SK-N-SH (cell line): ENCODE data around the gene NDST4. TPM values are rescaled to one million over a fixed set of nuclear protein-coding genes. Genes with fewer than 3 reads are reported as not detected.

Experiments used
- CTCF ChIA-PET: fragments of 300-600, 350-600 bp; formaldehyde crosslinking; extraction: SDS; loops from one replicate; lab custom pipeline; 2021; lab: Yijun Ruan, JAX
- POLR2A ChIA-PET: fragments of 350-600 bp; sonication (Branson Sonifier 250); formaldehyde crosslinking; extraction: SDS; loops from one replicate; lab custom pipeline; 2020; ENCODE audit warnings: antibody characterized with exemption, inconsistent platforms; lab: Yijun Ruan, JAX
- DNase-seq: peaks from one replicate; pipeline ENCODE4 v3.0.0; 2012
- H2AFZ ChIP-seq: fragments of 200-600 bp; sonication (generic); 2 replicates; pipeline ENCODE4 v1.8.1; 2016; ENCODE audit warnings: antibody characterized with exemption, mild to moderate bottlenecking, low read depth
- H3F3A ChIP-seq: fragments of 200-600 bp; sonication (generic); replicated peaks from 2 replicates; pipeline ENCODE3; 2016; ENCODE audit warnings: antibody characterized with exemption, mild to moderate bottlenecking; ENCODE audit not compliant: insufficient read depth
- H3K27ac ChIP-seq, 2 experiments: fragments of 200-500 bp in 1 of 2; fragments of 200-600 bp in 1 of 2; sonication (Bioruptor generic) in 1 of 2; sonication (generic), shearing (Covaris generic) in 1 of 2; 2 replicates each; pipeline versions ENCODE4 v1.5.1 to v1.6.1; 2014 to 2016; ENCODE audit warnings: low read depth in 2 of 2, inconsistent platforms in 1 of 2, low read length in 1 of 2, mild to moderate bottlenecking in 1 of 2, mixed read lengths in 1 of 2
- H3K27me3 ChIP-seq: fragments of 200-600 bp; sonication (generic), shearing (Covaris generic); 2 replicates; pipeline ENCODE4 v1.6.1; 2016; ENCODE audit warnings: mixed run types; ENCODE audit not compliant: insufficient read depth
- H3K36me3 ChIP-seq, 2 experiments: fragments of 200-500 bp in 1 of 2; fragments of 200-600 bp in 1 of 2; sonication (Bioruptor generic) in 1 of 2; sonication (generic) in 1 of 2; replicated peaks in 1 of 2; 2 replicates each; pipeline versions ENCODE3 to v1.5.1; 2014 to 2016; ENCODE audit warnings: low read length in 1 of 2, mild to moderate bottlenecking in 1 of 2; ENCODE audit not compliant: insufficient read depth in 2 of 2, control insufficient read depth in 1 of 2
- H3K4me1 ChIP-seq, 2 experiments: fragments of 200-500 bp in 1 of 2; fragments of 200-600 bp in 1 of 2; sonication (Bioruptor generic) in 1 of 2; sonication (generic), shearing (Covaris generic) in 1 of 2; 2 replicates each; pipeline versions ENCODE4 v1.5.1 to v1.6.1; 2014 to 2016; ENCODE audit warnings: low read depth in 1 of 2, low read length in 1 of 2, mixed run types in 1 of 2; ENCODE audit not compliant: insufficient read depth in 2 of 2, control insufficient read depth in 1 of 2
- H3K4me2 ChIP-seq: fragments of 200-600 bp; sonication (generic), shearing (Covaris generic); 2 replicates; pipeline ENCODE4 v1.6.1; 2017; ENCODE audit warnings: mixed run types
- H3K4me3 ChIP-seq, 2 experiments: fragments of 200-500 bp in 1 of 2; fragments of 200-600 bp in 1 of 2; sonication (Bioruptor generic) in 1 of 2; sonication (generic), shearing (Covaris generic) in 1 of 2; 2 replicates each; pipeline versions ENCODE4 v1.5.1 to v1.8.1; 2014 to 2016; ENCODE audit warnings: low read depth in 2 of 2, inconsistent platforms in 1 of 2, low read length in 1 of 2, mild to moderate bottlenecking in 1 of 2, mixed read lengths in 1 of 2, moderate library complexity in 1 of 2
- H3K79me2 ChIP-seq: fragments of 200-600 bp; sonication (generic); 2 replicates; pipeline ENCODE4 v1.8.1; 2017; ENCODE audit warnings: mild to moderate bottlenecking; ENCODE audit not compliant: insufficient read depth
- H3K9ac ChIP-seq: fragments of 200-600 bp; sonication (generic); 2 replicates; pipeline ENCODE4 v1.6.1; 2017; ENCODE audit warnings: mixed run types
- H3K9me2 ChIP-seq: fragments of 200-600 bp; sonication (generic); 2 replicates; pipeline ENCODE4 v1.6.1; 2017; ENCODE audit warnings: mixed run types
- H3K9me3 ChIP-seq: fragments of 200-600 bp; sonication (generic); 2 replicates; pipeline ENCODE4 v1.6.1; 2017; ENCODE audit warnings: mixed run types, mild to moderate bottlenecking, moderate library complexity
- H4K20me1 ChIP-seq: fragments of 200-600 bp; sonication (generic); 2 replicates; pipeline ENCODE4 v1.6.1; 2017; ENCODE audit warnings: mild to moderate bottlenecking, mixed run types; ENCODE audit not compliant: insufficient read depth
- CHD2 ChIP-seq: fragments of 150-350 bp; IDR thresholded peaks from 2 replicates; pipeline ENCODE4 v1.6.1; 2018; ENCODE audit warnings: low read length; ENCODE audit not compliant: partially characterized antibody
- ELF1 ChIP-seq: IDR thresholded peaks from 2 replicates; pipeline ENCODE4 v1.4.0; 2012
- EP300 ChIP-seq, 2 experiments: IDR thresholded peaks; 2 replicates each; pipeline versions ENCODE4 v1.4.0 to v1.6.1; 2012; ENCODE audit warnings: borderline replicate concordance in 1 of 2, low read depth in 1 of 2, low read length in 1 of 2
- EZH2phosphoT487 ChIP-seq: fragments of 200-600 bp; sonication (generic); IDR thresholded peaks from 2 replicates; pipeline ENCODE4 v1.6.1; 2017; ENCODE audit warnings: low read depth, mixed run types, mild to moderate bottlenecking, antibody characterized with exemption, moderate library complexity, borderline replicate concordance
- FOXM1 ChIP-seq: IDR thresholded peaks from 2 replicates; pipeline ENCODE4 v1.4.0; 2012; ENCODE audit warnings: low read depth, mild to moderate bottlenecking
- GABPA ChIP-seq: IDR thresholded peaks from 2 replicates; pipeline ENCODE4 v1.4.0; 2012; ENCODE audit warnings: low read depth, mild to moderate bottlenecking
- GATA2 ChIP-seq: sonication (generic); formaldehyde crosslinking; IDR thresholded peaks from 2 replicates; pipeline ENCODE4 v1.5.0; 2020; ENCODE audit warnings: mild to moderate bottlenecking, missing genetic modification reagents
- NRF1 ChIP-seq: IDR thresholded peaks from 2 replicates; pipeline ENCODE4 v1.6.1; 2012; ENCODE audit warnings: low read depth, mild to moderate bottlenecking, low read length
- POLR2AphosphoS5 ChIP-seq: IDR thresholded peaks from 2 replicates; pipeline ENCODE4 v1.6.1; 2012; ENCODE audit warnings: low read depth, low read length
- RAD21 ChIP-seq: IDR thresholded peaks from 2 replicates; pipeline ENCODE4 v1.6.1; 2012; ENCODE audit warnings: mild to moderate bottlenecking, low read length
- TAF1 ChIP-seq: IDR thresholded peaks from 2 replicates; pipeline ENCODE4 v1.6.1; 2012; ENCODE audit warnings: low read depth, mild to moderate bottlenecking, low read length, moderate library complexity, borderline replicate concordance
- TEAD4 ChIP-seq: IDR thresholded peaks from 2 replicates; pipeline ENCODE4 v1.4.0; 2012; ENCODE audit warnings: mild to moderate bottlenecking, borderline replicate concordance; ENCODE audit not compliant: insufficient read depth
- ZBTB33 ChIP-seq: IDR thresholded peaks from 2 replicates; pipeline ENCODE4 v1.4.0; 2012; ENCODE audit warnings: low read depth, borderline replicate concordance
- WGBS: methylation state at CpG from one replicate; pipeline ENCODE4 v1.1.6; 2017; ENCODE audit warnings: low lambda C conversion rate; 5-methylcytosine and 5-hydroxymethylcytosine counted together
- polyA plus RNA-seq, 3 experiments: library from polyadenylated mRNA; depleted of rRNA; stranded (reverse); fragments of >200 nt; gene quantifications; 2 replicates each; pipeline ENCODE4 v1.2.3, GENCODE V29; 2012
- TF ChIP-seq, protein P1 (sequence below): fragments of 200-600 bp; sonication (generic); IDR thresholded peaks from 2 replicates; pipeline ENCODE4 v1.6.1; 2017; ENCODE audit warnings: antibody characterized with exemption, mild to moderate bottlenecking, moderate library complexity
- TF ChIP-seq, protein P2 (sequence below): IDR thresholded peaks from 2 replicates; pipeline ENCODE4 v1.6.1; 2012; ENCODE audit warnings: mild to moderate bottlenecking, low read depth, low read length, moderate library complexity
- TF ChIP-seq, protein P3 (sequence below): fragments of 150-350 bp; IDR thresholded peaks from 2 replicates; pipeline ENCODE4 v1.6.1; 2017; ENCODE audit warnings: antibody characterized with exemption, low read length, low read depth, borderline replicate concordance
- TF ChIP-seq, protein P4 (sequence below): IDR thresholded peaks from 2 replicates; pipeline ENCODE4 v1.4.0; 2012; ENCODE audit warnings: low read depth

Gene NDST4
- polyA plus RNA-seq, 1 of the 3 experiments (the other 2 are of a cell fraction), result not detected

DNA sequence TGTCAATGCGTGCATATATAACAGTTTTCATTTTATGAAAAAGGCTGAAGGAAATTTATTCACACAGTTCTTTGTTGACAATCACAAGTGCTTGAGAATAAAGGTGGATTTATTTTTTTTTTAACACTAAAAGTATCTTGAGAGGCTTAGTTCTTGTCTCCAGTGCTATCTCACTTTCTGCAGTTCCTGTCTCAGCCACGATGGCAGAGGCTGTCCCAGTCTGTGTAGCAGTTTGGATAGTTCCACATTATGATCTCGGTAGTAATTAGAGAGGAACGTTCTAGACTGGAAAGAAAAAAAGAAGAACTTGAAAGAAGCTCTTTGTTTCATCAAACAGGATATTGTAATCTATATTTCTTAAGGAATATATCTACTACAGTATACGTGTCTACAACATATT, 285.8 kb downstream of the NDST4 start:
- Histone ChIP-seq H3K4me1 (no peaks in the 10 kb centered on the region), H3K4me2 (no peak overlapping the region), H4K20me1 (no peaks in the 10 kb centered on the region), H2AFZ (no peak overlapping the region), H3K79me2 (no peaks in the 10 kb centered on the region), H3K27me3 (no peaks in the 10 kb centered on the region), H3K9ac (no peak overlapping the region), H3K4me3 (no peak overlapping the region), H3K27ac (no peak overlapping the region), H3F3A (no peaks in the 10 kb centered on the region), H3K9me3 (no peaks in the 10 kb centered on the region), H3K36me3 (no peaks in the 10 kb centered on the region), H3K9me2 (no peaks in the 10 kb centered on the region)
- 7% methylated on average over 5 of the region's 5 CpGs for WGBS
- TF ChIP-seq TEAD4 (no peak), RAD21 (no peak), FOXM1 (no peak), POLR2AphosphoS5 (no peak), EP300 (IDR thresholded peaks at IDR 0.05; ENCODE audit: borderline replicate concordance in 1 of 2, low read depth in 1 of 2, low read length in 1 of 2) (no peak)
- ChIA-PET CTCF (interaction anchor here (1.0 kb wide), 1 partner anchor 20 kb away, joined by 5 read pairs; no protein-coding TSS in a partner anchor), POLR2A (no interaction called here)
- no peak for DNase-seq

DNA sequence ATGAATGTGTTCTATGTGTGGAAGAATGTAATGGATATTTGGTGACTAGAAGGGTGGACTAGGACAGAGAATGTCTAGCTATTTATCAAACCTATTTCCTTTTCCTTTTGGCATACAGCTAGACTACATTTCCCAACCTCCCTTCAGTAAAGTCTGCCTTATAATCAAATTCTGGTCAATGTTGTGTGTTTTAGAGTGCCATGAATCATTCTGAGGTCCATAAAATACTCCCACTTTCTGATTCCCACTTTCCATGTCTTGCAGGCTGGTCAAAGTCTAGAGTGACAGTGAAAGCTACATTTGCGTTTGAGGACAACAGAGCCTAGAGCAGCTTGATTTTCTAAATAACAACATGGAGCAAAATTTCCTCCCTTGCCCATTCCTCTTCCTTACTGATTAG, 297.7 kb downstream of the NDST4 start:
- DNase-seq, result no peak
- Histone ChIP-seq H3K9ac (no peak overlapping the region), H3K79me2 (no peaks in the 10 kb centered on the region), H3K9me3 (no peaks in the 10 kb centered on the region), H3F3A (no peaks in the 10 kb centered on the region), H2AFZ (no peak overlapping the region), H4K20me1 (no peaks in the 10 kb centered on the region), H3K36me3 (no peaks in the 10 kb centered on the region), H3K4me2 (no peak overlapping the region), H3K27ac (no peak overlapping the region), H3K4me3 (no peak overlapping the region), H3K4me1 (no peaks in the 10 kb centered on the region), H3K9me2 (no peaks in the 10 kb centered on the region), H3K27me3 (no peaks in the 10 kb centered on the region)
- POLR2A ChIA-PET, result no interaction called here
- CTCF ChIA-PET, result interaction anchor here (0.8 kb wide), 1 partner anchor 8 kb away, joined by 3 read pairs; no protein-coding TSS in a partner anchor
- WGBS, result 54% methylated on average over 1 of the region's 1 CpG
- TF ChIP-seq TAF1, result no peak
- TF ChIP-seq CHD2, result no peak
- TF ChIP-seq ELF1, result no peak
- TF ChIP-seq ZBTB33, result no peak
- TF ChIP-seq EZH2phosphoT487, result no peak
- no peak for TF ChIP-seq TEAD4
- no peak for TF ChIP-seq GABPA
- TF ChIP-seq, protein P1, sequence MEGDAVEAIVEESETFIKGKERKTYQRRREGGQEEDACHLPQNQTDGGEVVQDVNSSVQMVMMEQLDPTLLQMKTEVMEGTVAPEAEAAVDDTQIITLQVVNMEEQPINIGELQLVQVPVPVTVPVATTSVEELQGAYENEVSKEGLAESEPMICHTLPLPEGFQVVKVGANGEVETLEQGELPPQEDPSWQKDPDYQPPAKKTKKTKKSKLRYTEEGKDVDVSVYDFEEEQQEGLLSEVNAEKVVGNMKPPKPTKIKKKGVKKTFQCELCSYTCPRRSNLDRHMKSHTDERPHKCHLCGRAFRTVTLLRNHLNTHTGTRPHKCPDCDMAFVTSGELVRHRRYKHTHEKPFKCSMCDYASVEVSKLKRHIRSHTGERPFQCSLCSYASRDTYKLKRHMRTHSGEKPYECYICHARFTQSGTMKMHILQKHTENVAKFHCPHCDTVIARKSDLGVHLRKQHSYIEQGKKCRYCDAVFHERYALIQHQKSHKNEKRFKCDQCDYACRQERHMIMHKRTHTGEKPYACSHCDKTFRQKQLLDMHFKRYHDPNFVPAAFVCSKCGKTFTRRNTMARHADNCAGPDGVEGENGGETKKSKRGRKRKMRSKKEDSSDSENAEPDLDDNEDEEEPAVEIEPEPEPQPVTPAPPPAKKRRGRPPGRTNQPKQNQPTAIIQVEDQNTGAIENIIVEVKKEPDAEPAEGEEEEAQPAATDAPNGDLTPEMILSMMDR, result no peak
- TF ChIP-seq, protein P2, sequence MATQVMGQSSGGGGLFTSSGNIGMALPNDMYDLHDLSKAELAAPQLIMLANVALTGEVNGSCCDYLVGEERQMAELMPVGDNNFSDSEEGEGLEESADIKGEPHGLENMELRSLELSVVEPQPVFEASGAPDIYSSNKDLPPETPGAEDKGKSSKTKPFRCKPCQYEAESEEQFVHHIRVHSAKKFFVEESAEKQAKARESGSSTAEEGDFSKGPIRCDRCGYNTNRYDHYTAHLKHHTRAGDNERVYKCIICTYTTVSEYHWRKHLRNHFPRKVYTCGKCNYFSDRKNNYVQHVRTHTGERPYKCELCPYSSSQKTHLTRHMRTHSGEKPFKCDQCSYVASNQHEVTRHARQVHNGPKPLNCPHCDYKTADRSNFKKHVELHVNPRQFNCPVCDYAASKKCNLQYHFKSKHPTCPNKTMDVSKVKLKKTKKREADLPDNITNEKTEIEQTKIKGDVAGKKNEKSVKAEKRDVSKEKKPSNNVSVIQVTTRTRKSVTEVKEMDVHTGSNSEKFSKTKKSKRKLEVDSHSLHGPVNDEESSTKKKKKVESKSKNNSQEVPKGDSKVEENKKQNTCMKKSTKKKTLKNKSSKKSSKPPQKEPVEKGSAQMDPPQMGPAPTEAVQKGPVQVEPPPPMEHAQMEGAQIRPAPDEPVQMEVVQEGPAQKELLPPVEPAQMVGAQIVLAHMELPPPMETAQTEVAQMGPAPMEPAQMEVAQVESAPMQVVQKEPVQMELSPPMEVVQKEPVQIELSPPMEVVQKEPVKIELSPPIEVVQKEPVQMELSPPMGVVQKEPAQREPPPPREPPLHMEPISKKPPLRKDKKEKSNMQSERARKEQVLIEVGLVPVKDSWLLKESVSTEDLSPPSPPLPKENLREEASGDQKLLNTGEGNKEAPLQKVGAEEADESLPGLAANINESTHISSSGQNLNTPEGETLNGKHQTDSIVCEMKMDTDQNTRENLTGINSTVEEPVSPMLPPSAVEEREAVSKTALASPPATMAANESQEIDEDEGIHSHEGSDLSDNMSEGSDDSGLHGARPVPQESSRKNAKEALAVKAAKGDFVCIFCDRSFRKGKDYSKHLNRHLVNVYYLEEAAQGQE, result no peak
- TF ChIP-seq GATA2 (CRISPR knock-in tag), result no peak
- TF ChIP-seq NRF1, result no peak
- TF ChIP-seq, protein P3, sequence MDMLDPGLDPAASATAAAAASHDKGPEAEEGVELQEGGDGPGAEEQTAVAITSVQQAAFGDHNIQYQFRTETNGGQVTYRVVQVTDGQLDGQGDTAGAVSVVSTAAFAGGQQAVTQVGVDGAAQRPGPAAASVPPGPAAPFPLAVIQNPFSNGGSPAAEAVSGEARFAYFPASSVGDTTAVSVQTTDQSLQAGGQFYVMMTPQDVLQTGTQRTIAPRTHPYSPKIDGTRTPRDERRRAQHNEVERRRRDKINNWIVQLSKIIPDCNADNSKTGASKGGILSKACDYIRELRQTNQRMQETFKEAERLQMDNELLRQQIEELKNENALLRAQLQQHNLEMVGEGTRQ, result no peak
- TF ChIP-seq, protein P4, sequence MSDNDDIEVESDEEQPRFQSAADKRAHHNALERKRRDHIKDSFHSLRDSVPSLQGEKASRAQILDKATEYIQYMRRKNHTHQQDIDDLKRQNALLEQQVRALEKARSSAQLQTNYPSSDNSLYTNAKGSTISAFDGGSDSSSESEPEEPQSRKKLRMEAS, result no peak
- TF ChIP-seq RAD21, result no peak
